Measurements from ENCODE around the gene NFXL1. TPM values are rescaled to one million over a fixed set of nuclear protein-coding genes. Genes with fewer than 3 reads are reported as not detected.

Gene NFXL1
- total RNA-seq, 1 experiment from 2014 or later: 9.2 TPM

- in situ Hi-C loops (cut with HindIII; ENCODE audit: low pct_unique_long_range_greater_than_20kb, low sequenced_read_pairs): no loop called here
- no peak for TF ChIP-seq CTCF (IDR thresholded peaks at IDR 0.05)
- no peak for TF ChIP-seq POLR2AphosphoS5 (IDR thresholded peaks at IDR 0.05; ENCODE audit: low read depth, low read length)
- TF ChIP-seq TCF7L2 (IDR thresholded peaks at IDR 0.05; ENCODE audit: low read depth, low read length): no peak
- TF ChIP-seq REST (IDR thresholded peaks at IDR 0.05; ENCODE audit: insufficient read depth in 1 of 2, low read depth in 2 of 2, low read length in 1 of 2): no peak
- TF ChIP-seq SIN3A (IDR thresholded peaks at IDR 0.05; ENCODE audit: borderline replicate concordance, insufficient read depth, low read depth, low read length): no peak
- no TSS peak for BruUV-seq (replicated peaks)
- H3K27ac ChIP-seq (ENCODE audit: low read length): no peak overlapping the region
- ATAC-seq (no peak), DNase-seq (ENCODE audit: low read depth, low spot score) (no peak)
- no peaks in the 10 kb centered on the region for H3K27me3 ChIP-seq (ENCODE audit: control insufficient read depth, insufficient read depth, low read length)
- POLR2A ChIA-PET: interaction anchor here (0.6 kb wide), 1 partner anchor 21 kb away, joined by 3 read pairs; no protein-coding TSS in a partner anchor
- no peaks in the 10 kb centered on the region; the same call in 1 of the 2 replicates for H3K36me3 ChIP-seq (ENCODE audit: control insufficient read depth, insufficient read depth, low read length)
- CTCF ChIA-PET: no interaction called here
- no peak overlapping the region for H3K4me3 ChIP-seq (ENCODE audit: low read depth in 2 of 2, low read length in 2 of 2)
- no peaks in the 10 kb centered on the region for H3K9me3 ChIP-seq (ENCODE audit: control insufficient read depth, insufficient read depth, low read depth, low read length)
- intact Hi-C loops (cut with micrococcal nuclease; ENCODE audit: unreplicated experiment): no loop called here
- no peaks in the 10 kb centered on the region for H3K4me1 ChIP-seq (ENCODE audit: control insufficient read depth, insufficient read depth, low read length)
Measured at GRCh38 chr4:47856713-47857112, 57.7 kb downstream of the NFXL1 start.

- BruUV-seq (replicated peaks): no TSS peak
- ATAC-seq (no peak), DNase-seq (ENCODE audit: low read depth, low spot score) (no peak)
- in situ Hi-C loops (cut with HindIII; ENCODE audit: low pct_unique_long_range_greater_than_20kb, low sequenced_read_pairs) (no loop called here), intact Hi-C loops (cut with micrococcal nuclease; ENCODE audit: unreplicated experiment) (no loop called here)
- no peaks in the 10 kb centered on the region for H3K27me3 ChIP-seq (ENCODE audit: control insufficient read depth, insufficient read depth, low read length)
- H3K27ac ChIP-seq (ENCODE audit: low read length): no peak overlapping the region
- ChIA-PET CTCF (no interaction called here), POLR2A (no interaction called here)
- H3K36me3 ChIP-seq (ENCODE audit: control insufficient read depth, insufficient read depth, low read length): no peaks in the 10 kb centered on the region; the same call in 1 of the 2 replicates
- no peak overlapping the region for H3K4me3 ChIP-seq (ENCODE audit: low read depth in 2 of 2, low read length in 2 of 2)
- no peaks in the 10 kb centered on the region for H3K9me3 ChIP-seq (ENCODE audit: control insufficient read depth, insufficient read depth, low read depth, low read length)
- no peak for TF ChIP-seq POLR2AphosphoS5 (IDR thresholded peaks at IDR 0.05; ENCODE audit: low read depth, low read length)
- TF ChIP-seq SIN3A (IDR thresholded peaks at IDR 0.05; ENCODE audit: borderline replicate concordance, insufficient read depth, low read depth, low read length): no peak
- TF ChIP-seq TCF7L2 (IDR thresholded peaks at IDR 0.05; ENCODE audit: low read depth, low read length): no peak
- TF ChIP-seq CTCF (IDR thresholded peaks at IDR 0.05): no peak
- H3K4me1 ChIP-seq (ENCODE audit: control insufficient read depth, insufficient read depth, low read length): no peaks in the 10 kb centered on the region
Measured at GRCh38 chr4:47855350-47855749, 59.0 kb downstream of the NFXL1 start.
